Activated T-cell treated with anti-CD3 and anti-CD28 coated beads, Interleukin-2, amount 50 U/mL, for 1 hour (primary cell): Measurements from ENCODE around the gene HK2.
"Not testable (repeated sequence)": the region's sequence is repeated elsewhere in the genome, so short reads cannot be mapped to it uniquely, and the experiment has no call there.

Source experiments
- DNase-seq: peaks from one replicate; pipeline ENCODE4 v3.0.0-alpha.2; 2020

HK2 gene

DNA sequence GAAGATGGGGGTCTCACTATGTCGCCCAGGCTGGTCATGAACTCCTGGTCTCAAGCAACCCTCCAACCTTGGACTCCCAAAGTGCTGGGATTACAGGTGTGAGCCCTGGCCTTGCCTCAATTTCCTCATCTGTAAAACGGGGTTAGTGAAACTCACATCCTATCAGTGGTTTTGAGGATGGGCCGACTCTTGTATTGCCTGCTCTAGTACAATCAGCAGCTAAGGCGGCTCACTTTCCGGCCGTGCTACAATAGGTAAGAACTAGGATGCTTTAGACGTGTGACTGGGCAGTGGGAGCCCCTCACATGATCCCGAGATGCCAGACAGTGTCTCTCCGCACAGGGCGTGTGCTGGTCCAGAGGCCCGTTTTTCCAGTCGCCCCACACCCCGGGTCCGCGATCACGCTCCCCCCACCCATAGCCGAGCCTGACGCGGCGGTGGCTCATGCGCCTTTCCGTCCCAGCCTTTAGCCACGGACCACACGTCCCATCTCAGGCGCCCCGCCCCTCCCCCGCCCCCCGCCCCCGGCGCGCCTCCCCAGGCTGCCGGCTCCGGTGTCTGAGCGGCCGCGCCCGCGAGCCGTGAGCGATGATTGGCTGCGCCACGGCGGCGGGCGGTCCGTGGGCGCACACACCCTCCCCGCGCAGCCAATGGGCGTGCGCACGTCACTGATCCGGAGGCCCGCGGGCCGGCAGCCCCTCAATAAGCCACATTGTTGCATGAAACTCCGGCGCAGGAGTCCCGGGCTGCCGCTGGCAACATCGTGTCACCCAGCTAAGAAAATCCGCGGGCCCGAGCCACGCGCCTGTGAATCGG lies at the start of gene HK2:
Gene HK2, plus strand, starts transcription at position 710 of the 816 bp plus-strand sequence. CDS start 454 bp downstream, outside the sequence.
- DNase-seq, result peak; percentile 82

DNA sequence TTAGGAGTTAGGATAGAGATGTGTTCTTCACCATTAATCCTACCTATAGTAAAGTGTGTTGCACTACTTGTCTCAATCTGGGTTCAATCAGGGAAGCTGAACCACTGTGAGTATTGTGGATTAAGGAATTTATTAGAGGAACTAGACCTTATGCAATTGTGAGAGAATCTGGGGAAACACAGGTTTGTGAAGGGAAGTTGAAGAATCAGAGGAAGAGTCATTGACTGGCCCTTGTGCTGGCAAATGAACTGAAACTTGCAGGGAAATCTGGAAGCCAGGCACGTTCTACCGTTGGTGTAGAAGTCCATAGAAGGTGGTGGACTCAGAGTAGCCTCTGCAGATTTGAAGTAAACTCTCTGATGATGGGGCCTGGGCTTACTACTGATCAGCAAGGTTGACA lies 44.7 kb upstream of the HK2 start:
- DNase-seq, result no peak

DNA sequence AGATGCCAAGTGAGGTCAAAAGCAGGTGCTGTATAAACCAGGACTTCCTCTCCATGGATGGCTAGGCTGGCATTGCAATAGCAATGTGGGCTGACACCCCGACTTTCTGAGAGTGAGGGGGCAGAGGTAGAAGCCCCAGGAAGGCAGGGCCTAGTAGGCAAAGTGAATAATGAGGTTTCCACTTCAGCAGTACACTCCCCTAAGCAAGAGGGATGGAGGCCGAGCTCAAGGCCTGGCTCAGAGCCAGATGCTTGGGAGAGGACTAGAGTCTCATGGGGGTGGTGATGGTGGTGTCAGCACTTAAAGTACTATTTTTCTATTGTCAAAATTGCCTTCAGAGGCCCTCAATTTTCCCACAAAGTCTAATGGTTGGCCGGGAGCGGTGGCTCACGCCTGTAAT lies 41.6 kb upstream of the HK2 start:
- no peak for DNase-seq

DNA sequence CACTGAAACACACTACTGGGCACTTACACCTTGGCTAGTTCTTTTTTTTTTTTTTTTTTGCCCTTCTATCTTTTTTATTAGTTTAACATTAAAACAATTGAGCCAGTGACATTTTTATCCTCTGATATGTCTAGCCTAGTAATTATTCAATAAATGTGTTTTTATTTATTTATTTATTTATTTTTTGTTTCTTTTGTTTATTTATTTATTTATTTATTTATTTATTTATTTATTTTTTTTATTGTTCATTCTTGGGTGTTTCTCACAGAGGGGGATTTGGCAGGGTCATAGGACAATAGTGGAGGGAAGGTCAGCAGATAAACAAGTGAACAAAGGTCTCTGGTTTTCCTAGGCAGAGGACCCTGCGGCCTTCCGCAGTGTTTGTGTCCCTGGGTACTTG lies 39.0 kb upstream of the HK2 start:
- not testable (repeated sequence) for DNase-seq

DNA sequence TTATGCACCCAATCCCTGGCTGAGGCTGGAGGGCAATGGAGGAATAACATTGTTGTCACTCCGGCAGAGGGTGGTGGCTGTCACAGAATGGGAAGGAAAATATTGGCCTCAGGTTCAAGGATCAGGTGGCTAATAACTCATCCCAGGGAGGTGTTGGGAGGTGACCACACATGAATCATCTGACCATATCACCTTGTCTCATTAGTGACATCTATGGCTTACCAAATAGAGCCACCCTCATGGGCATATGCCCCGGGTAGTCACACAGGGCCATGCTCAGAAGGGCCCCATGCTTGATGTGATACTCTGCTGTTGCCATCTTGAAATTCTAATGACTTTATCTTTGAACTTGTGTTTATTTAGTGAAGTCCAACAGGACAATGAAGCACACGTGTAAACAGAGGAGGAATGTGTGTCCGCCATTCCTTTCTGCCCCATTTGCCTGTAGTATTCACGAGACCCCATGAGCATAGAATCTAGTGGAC lies 27.5 kb upstream of the HK2 start:
- no peak for DNase-seq

DNA sequence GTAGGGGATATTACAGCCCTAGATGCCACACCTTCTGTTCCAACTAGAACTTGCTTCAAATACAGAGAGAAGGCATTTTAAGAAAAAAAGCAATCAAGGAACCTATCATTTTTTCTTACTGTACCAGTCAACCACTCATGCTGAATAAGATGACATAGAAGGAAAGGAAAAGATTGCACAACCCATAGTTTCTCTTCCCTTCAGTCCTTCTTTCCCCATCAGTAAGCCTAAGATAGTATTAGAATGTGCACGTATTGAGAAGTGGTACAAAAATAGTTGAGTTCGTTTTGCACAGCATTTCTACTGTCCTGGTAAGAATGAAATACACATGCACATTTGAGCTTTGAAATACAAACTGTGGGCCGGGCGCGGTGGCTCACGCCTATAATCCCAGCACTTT lies 27.0 kb upstream of the HK2 start:
- DNase-seq, result no peak

DNA sequence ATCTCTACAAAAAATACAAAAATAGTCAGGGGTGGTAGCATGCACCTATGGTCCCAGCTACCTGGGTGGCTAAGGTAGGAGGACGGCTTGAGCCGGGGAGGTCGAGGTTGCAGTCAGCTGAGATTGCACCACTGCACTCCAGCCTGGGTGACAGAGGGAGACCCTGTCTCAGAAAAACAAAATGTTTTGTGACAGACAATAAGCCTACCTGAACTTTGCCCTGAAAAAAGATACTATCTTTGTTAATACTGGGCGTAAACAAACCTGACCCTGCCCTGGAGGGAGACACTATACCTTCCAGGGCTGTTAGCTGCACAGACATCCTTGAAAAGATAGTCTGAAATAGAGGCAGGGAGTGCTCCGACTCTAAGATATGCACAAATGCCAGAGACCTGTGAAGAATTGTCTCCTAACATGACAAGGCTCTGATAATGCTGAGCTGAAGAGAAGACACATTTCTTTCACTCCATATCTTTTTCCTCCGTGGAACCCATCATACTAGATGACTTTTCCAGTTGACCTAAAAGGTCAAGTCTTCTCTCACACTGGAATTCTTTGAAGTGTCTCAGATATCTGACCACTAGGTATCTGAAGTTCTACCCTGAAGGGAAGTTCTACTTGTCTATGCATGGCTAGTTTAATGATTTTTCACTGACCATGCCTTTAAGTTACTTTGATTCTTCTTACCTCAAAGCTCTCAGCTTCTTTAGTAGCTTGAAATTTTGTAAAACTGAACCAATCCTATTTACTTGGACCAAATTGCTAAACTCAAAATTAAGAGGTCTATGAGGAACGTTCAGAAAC lies 20.9 kb upstream of the HK2 start:
- no peak for DNase-seq

DNA sequence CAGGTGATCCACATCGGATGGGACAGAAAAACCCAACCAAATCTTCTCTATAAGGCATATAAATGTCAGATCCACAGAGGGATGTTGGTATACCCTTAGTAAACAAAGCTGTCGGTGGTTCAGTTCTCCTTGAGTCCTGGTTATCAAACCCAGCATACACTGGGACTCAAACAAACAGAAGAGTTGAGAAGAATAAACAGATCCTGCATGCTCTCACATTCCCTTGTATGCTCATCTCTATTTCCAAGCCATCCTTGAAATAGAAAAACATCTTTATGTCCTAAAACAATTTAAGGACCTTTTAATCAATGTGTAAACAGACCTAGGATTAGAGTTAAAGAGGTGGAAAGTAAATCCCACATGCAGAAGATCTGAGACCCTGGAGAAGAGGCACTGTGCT lies 19.8 kb upstream of the HK2 start:
- no peak for DNase-seq

DNA sequence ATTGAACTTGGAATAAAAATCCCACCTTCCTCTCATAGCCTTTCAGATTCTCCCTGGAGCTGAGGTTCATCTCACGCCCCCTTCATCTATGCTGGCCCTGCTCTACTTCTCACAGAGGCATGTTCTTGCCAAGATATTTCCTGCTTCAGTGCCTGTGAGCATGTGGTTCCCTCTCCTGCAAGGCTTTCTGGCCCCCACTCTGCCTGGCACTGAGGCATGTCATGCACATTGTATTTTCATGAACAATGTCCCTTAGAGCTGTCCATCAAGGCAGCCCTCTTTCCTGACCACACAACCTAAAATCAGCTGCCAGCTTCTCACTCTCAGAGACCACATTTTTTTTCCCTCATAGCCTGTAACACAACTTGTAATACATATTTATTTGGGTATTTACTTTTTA lies 18.0 kb upstream of the HK2 start:
- no peak for DNase-seq

DNA sequence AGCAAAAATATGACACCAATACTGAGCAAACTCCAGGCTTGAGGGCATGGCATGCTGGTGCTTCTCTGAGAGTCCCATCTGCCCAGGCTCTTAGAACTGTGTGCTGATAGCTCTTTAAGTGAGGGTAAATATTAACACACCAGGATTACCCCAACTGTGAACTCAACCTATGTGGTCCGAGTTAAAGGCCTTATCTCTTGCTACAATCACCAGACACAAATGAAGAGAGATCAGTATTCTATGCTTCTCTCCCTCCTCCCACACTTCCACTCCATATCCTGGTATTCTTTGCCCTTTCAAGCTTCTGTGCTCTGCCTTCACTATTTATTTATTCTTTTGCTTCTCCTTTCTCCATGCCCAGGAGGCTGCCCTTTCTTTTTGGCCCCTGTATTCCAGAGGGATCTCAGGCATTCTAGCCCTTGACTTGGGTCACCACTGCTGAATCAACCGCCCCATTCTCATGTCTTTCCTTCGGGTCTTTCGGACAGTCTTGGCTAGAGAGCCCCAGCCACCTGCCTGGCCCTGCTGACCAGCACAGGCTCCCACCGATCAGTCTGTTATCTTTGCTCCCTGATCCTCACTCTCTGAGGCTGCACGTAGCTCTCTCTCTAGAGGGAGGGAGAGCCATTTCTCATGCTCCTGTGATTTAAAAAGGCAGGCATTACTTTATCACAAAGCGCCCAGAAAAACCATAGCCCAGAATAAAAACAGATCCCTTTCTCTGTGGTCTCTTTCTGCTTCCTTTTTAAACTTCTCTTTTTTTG lies 17.2 kb upstream of the HK2 start:
- no peak for DNase-seq

DNA sequence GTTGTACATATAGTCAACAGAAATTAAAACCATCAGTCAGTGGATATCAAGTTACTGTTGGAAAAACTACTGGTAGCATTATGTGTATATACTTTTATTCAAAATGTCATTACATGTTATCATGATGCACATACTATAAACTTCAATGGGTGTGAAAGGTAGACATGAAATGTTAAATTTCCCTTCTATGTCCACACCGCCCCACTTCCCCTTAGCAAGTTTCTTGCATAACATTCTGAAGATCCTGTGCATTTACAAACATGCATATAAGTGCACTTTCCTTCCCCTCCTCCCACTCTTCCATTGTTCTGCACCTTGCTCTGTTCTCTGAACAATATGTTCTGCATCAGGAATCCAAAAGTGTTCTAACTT lies 16.6 kb upstream of the HK2 start:
- no peak for DNase-seq

DNA sequence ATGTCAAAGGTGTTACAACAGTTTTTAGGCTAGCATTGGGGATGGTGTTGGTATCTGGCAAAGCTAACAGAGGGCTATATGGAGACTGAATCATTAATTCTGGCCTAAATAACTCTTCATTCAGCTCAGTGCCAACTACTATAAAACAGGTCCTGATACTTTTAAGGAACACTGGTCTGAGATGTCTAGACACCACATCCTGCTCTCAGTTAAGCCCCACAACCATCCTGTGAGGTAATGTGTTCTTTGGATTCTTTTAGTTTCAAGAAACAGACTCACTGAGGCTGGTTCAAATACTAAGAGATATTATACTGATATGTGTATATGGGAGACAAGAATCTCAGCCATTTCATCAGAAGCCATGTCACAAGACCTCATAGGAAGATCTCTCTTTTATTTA lies 14.2 kb upstream of the HK2 start:
- no peak for DNase-seq

DNA sequence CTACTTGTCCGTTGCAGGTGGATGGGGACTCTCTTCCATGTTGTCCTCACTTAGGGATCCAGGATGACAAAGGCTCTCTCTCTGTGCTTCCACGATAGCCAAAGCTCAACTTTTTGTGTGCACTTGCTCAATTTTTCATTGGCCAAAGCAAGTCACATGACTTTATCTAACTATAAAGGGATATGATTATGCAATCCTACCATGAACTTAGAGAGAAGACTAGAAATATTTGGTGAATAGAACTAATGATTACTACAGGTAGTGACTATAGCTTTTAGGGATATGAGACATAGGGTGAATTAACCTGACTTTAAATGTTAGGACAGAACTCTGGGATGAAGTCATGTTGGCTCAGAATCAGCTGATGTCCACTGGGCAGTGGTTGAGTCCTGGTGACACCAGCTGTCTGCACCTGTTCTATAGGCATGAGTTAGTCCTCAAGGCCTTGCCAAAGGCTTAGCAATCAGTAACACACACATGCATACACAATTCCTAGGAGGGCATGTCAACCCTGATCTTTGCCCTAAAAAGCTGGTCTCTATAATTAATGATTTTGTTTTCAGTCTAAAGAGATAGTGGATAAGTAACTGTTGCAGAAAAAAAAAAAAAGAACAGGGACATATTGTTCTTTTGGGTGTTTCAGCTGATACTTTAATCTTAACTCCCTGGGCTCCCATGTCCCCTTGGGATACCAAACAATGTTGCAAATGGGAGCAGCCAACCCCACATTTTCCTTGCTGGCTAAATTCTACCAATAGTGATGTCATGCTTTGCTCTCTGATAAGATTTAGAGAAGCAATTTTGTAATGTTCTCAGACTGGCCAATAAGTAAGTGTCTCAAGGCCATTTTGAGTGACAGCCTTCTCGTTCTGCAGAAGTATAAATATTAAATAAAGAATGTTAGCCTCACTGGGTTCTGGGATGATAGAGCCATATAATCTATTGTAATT lies 12.5 kb upstream of the HK2 start:
- DNase-seq, result no peak

DNA sequence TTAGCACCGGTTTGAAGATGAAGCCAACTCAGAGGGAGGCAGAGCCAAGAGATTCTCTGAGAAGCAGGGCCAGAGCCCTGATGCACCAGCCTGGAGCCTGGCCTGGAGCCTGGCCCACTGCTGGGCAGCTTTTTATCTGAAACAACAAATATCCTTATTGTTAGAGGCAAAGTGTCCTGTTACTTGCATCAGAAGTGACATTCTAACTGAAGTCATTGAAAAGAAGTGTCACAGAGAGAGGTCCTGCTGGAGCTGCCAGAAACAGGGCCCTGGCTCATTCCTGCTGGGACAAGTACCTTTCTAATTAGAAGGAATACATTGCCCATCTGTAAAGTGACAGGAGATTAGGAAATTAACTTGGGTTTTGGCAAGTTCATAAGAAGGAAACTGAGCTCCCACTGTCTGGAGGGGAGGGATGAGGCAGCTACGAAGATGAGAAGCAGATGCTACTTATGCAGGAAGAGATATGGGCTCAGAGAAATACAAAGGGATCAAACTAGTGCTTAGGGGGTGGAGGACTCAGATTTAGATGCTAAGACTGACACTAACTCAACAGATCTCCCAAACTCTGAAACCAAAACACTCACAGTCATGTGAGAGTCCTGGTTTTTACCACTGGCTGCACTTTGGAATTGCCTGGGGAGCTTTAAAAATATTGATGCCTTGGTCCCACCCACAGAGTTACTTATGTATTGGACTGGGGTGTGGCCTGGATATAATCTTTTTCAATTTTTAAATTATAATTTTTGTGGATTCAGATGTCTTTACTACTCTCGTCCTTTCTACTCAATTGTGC lies 11.0 kb upstream of the HK2 start:
- DNase-seq, result no peak

DNA sequence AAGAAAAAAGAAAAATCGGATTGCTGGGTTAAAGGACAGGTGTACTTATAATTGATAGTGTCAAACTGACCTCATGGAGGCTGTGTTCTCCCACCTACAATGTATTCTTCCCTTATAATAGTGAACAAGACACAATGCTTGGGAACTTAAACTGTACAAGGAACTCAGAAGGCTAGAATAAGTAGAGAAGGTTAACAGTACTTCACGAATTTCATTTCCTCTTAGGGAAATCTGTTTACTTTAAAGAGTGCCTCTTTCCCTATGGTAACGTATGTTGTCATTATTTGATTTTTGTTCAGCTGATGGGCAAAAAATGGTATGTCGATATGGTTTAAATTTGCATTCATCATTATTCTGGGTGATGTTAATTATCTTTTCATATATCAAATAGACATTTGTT lies 9.2 kb upstream of the HK2 start:
- DNase-seq, result no peak

DNA sequence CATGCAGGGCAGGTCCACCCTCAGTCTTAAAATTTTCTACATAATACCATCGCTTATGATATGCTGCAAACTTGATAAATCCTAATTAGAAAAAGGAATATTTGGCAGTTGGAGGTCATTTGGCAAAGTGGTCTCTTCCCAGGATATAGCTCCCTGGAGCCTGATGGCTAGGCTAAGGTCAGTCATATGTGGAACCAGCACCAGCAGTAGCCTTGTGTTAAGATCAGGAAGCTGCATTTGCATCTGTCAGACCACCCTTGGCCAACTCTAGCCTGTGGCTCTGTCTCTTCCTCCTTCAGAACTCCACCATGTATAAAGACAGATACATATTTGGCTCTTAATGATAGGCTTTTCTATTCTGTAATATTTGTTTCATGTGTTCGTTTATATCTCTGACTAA lies 5.4 kb upstream of the HK2 start:
- no peak for DNase-seq

DNA sequence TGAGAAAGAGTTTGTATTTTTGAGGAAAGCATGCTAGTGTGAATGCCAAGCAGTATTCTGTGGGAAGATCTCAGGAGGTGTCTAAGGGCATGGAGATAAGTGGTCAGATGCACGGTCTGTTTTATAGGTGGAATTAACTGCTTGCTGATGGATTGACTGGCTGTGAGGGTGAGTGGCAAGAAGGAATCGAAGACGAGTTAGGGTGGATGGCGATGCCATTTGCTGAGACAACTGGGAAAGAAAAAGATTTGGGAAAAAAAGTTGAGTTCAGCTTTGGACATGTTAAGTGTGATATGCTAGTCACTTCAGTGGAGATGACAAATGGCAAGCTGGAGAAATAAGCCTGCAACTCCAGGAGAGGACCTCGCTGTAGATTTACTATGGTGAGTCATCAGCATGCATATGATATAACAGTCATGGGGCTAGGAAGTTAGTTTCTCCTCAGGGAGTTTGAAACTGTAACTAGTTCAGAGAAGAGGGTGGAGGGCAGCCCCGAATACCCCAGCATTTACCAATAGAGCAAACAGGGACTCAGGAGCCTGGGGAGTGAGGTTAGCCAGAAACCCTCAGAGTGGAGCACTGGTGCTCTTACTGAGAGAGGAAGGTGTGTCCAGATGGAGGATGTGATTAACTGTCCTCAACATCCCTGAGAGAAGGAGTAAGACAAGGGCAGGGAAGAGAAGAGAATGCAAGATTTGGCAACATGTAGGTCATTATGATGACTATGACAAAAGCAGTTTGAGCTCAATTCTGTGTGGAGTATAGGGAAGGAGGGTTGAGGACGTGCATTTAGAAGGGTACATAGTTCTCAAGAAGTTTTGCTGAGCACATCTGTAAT lies 2.0 kb upstream of the HK2 start:
- no peak for DNase-seq

DNA sequence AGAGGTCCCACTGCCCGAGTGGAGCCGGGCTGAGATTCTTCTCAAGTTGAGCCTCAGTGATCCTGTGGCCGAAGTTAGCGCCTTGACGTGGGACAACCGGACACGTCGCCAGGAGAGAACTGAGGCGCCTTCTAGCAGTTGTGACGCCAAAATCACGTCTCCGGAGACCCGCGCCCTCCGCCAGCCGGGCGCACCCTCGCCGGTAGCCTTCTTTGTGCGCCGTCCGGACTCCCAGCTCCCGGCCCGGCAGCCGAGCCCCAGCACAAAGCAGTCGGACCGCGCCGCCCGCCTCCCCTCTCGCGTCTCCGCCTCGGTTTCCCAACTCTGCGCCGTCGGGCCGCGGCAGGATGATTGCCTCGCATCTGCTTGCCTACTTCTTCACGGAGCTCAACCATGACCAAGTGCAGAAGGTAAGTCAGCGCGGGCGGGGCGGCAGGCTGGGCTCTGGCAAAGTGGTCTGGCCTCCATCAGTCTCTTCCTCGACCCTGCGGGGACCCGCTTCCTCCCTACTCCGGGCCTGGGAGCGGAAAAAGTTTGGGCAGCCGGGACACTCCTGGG lies 386 bp downstream of the HK2 start:
- DNase-seq, result peak; percentile 56

DNA sequence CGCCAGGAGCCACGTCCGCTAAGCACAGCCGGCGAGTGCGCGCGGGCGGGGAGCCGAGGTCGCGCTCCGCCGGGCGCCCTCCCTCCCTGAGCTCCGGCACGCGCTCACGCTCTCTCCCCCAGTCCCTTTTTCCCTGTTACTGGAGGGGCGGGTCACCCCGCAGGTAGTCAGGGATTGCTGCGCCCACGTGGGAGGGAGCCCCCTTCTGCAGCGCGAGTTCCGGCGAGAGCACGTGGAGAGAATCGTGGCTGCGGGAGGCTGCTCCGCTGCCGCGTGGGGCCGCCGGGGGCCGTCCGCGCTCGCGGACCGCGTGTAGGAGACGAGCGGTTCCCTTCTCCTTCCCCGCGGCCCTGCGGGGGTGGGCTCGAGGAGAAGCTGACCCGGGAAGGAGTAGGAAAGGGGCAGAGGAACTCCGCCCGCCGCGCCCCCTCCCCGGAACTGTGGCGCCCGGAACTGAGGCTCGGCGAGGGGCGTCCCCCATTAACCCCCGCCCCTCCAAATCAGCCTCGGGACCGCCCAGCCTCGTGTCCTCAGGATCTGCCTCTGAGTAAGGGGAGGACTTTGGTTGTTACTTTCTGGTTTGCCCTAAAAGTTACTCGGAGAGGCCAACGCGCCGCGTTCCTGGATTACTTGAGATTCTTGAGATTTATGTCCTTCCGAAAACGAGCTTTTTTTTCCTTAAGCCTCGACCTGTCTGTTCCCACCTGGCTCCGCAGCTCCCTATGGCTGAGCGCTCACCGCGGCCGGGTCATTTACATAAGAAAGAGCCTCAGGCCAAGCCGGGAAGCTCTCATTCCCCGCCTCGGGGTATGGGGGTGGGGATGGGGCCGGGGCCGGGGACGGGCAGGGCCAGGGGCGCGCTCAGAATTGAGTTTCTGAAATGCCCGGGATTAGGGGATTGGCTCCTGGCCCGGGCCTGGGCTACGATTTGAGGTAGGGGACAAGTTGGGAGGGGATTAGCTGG lies 1.1 kb downstream of the HK2 start:
- peak; percentile 64 for DNase-seq
